Neural progenitor cell (in vitro differentiated cells): ENCODE measurements around the gene GYG1.

ENCODE experiments used
- EZH2 ChIP-seq: fragments of 200-600 bp; sonication (generic); IDR thresholded peaks from 2 replicates; pipeline ENCODE4 v1.6.1; 2017; ENCODE audit warnings: antibody characterized with exemption, mild to moderate bottlenecking, moderate library complexity
- EZH2phosphoT487 ChIP-seq: fragments of 200-600 bp; sonication (generic); IDR thresholded peaks from 2 replicates; pipeline ENCODE4 v1.6.1; 2017; ENCODE audit warnings: antibody characterized with exemption
- TF ChIP-seq, protein P1 (sequence below): fragments of 200-600 bp; sonication (generic); IDR thresholded peaks from 2 replicates; pipeline ENCODE4 v1.5.1; 2017; ENCODE audit warnings: antibody characterized with exemption, mild to moderate bottlenecking

DNA sequence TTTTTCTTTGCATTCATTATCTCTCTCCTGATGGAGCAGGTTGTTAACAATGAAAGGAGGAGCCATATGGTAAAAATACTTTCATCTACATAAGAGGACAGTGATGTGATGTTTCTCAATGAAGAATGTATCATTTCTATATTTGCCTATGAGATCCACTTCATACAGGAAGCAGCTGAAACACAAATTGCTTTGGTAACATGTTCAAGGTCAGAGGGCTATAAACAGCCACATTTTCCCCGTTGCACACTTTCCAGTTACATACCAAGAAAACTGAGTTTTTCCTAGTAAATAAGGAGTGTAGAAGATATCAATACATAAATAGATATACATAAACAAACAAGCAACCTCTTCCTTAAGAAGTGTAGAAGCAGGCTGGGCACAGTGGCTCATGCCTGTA, 32.6 kb upstream of the GYG1 start:
- TF ChIP-seq, protein P1, sequence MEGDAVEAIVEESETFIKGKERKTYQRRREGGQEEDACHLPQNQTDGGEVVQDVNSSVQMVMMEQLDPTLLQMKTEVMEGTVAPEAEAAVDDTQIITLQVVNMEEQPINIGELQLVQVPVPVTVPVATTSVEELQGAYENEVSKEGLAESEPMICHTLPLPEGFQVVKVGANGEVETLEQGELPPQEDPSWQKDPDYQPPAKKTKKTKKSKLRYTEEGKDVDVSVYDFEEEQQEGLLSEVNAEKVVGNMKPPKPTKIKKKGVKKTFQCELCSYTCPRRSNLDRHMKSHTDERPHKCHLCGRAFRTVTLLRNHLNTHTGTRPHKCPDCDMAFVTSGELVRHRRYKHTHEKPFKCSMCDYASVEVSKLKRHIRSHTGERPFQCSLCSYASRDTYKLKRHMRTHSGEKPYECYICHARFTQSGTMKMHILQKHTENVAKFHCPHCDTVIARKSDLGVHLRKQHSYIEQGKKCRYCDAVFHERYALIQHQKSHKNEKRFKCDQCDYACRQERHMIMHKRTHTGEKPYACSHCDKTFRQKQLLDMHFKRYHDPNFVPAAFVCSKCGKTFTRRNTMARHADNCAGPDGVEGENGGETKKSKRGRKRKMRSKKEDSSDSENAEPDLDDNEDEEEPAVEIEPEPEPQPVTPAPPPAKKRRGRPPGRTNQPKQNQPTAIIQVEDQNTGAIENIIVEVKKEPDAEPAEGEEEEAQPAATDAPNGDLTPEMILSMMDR, result no peak
- TF ChIP-seq EZH2, result no peak
- no peak for TF ChIP-seq EZH2phosphoT487
